WERI-Rb-1 (cell line): ENCODE results near the gene CHCHD1.
A peak's percentile ranks its signal among the peaks of the same experiment; 100 is the strongest.

Experiments
- DNase-seq: peaks from one replicate; pipeline ENCODE4 v3.0.0-alpha.2; 2020
- H3K27ac ChIP-seq: fragments of 250-450 bp; sonication (Bioruptor Pico); 2 replicates; pipeline ENCODE4 v1.5.1; 2020; ENCODE audit warnings: mild to moderate bottlenecking, moderate library complexity
- H3K27me3 ChIP-seq: fragments of 250-450 bp; sonication (Bioruptor Pico); 2 replicates; pipeline ENCODE4 v1.5.1; 2021; ENCODE audit warnings: mild to moderate bottlenecking, low read depth, moderate library complexity; ENCODE audit not compliant: insufficient read depth, severe bottlenecking
- H3K36me3 ChIP-seq: fragments of 250-450 bp; sonication (Bioruptor Pico); 2 replicates; pipeline ENCODE4 v1.5.1; 2020; ENCODE audit warnings: mild to moderate bottlenecking, moderate library complexity
- H3K4me3 ChIP-seq: 2 replicates; pipeline ENCODE4 v1.5.1; 2011; ENCODE audit warnings: low read depth, mild to moderate bottlenecking, control low read depth, low read length
- H3K9me3 ChIP-seq: fragments of 250-450 bp; sonication (Bioruptor Pico); 2 replicates; pipeline ENCODE4 v1.5.1; 2021; ENCODE audit warnings: mild to moderate bottlenecking, moderate library complexity; ENCODE audit not compliant: severe bottlenecking
- TF ChIP-seq, protein P1 (sequence below): IDR thresholded peaks from 2 replicates; pipeline ENCODE4 v1.5.1; 2011; ENCODE audit warnings: low read depth, mild to moderate bottlenecking, control low read depth, inconsistent platforms, low read length

Gene CHCHD1

DNA sequence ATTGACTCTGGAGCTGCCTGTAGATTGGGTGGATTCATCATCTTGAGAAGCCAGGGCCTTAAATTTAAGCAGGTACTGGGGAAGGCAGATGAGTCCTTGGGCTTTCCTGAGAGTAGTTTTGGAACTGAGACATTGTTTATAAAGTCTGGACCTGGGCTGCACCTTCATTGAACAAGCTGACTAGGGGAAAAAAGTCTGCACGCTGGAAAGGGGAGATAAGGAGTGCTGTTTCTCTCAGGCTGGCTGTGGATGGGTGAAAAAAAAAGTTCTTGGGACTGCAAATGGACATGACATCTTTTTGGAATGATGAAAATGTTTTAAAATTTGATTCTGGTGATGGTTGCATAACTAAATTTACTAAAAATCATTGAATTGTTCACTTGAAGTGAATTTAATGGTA, 25.7 kb upstream of the CHCHD1 start:
- H3K27me3 ChIP-seq, result no peaks in the 10 kb centered on the region
- H3K27ac ChIP-seq, result no peak overlapping the region
- no peaks in the 10 kb centered on the region for H3K9me3 ChIP-seq
- no peak for DNase-seq
- no peak overlapping the region for H3K4me3 ChIP-seq
- TF ChIP-seq, protein P1, sequence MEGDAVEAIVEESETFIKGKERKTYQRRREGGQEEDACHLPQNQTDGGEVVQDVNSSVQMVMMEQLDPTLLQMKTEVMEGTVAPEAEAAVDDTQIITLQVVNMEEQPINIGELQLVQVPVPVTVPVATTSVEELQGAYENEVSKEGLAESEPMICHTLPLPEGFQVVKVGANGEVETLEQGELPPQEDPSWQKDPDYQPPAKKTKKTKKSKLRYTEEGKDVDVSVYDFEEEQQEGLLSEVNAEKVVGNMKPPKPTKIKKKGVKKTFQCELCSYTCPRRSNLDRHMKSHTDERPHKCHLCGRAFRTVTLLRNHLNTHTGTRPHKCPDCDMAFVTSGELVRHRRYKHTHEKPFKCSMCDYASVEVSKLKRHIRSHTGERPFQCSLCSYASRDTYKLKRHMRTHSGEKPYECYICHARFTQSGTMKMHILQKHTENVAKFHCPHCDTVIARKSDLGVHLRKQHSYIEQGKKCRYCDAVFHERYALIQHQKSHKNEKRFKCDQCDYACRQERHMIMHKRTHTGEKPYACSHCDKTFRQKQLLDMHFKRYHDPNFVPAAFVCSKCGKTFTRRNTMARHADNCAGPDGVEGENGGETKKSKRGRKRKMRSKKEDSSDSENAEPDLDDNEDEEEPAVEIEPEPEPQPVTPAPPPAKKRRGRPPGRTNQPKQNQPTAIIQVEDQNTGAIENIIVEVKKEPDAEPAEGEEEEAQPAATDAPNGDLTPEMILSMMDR, result no peak
- peaks cover 50% of the 10 kb centered on the region for H3K36me3 ChIP-seq

DNA sequence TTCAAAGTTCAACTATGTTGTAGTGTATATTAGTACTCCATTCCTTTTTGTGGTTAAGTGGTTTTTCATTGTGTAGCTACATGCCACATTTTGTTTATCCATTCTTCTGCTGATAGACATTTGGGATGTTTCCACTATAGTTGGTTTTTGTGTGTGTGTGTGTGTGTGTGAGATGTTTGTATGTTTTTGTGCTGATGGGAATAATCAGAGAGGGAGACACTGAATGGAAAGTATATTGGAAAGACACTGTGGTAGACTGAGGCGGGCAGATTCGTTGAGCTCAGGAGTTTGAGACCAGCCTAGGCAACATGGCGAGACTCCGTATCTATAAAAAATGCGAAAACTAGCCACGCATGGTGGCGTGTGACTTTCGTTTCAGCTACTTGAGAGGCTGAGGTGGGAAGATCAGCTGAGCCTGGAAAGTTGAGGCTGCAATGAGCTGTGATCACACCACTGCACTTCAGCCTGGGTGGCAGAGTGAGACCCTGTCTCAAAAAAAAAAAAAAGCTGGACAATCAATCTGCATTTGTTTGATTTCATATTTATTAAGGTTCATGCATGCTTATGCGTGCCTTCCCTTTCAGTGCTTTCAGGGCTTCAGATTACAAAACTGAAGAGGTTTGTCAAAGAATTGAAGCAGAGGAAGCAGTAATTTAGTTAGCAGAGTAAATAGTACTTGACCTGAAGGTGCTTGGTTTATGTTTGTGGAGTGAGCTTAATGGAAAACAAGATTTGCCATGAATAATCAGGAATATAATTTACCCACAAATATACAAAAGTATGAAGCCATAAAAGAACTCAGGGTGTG, 22.9 kb upstream of the CHCHD1 start:
- H3K36me3 ChIP-seq, result peaks cover 50% of the 10 kb centered on the region
- no peak for DNase-seq

DNA sequence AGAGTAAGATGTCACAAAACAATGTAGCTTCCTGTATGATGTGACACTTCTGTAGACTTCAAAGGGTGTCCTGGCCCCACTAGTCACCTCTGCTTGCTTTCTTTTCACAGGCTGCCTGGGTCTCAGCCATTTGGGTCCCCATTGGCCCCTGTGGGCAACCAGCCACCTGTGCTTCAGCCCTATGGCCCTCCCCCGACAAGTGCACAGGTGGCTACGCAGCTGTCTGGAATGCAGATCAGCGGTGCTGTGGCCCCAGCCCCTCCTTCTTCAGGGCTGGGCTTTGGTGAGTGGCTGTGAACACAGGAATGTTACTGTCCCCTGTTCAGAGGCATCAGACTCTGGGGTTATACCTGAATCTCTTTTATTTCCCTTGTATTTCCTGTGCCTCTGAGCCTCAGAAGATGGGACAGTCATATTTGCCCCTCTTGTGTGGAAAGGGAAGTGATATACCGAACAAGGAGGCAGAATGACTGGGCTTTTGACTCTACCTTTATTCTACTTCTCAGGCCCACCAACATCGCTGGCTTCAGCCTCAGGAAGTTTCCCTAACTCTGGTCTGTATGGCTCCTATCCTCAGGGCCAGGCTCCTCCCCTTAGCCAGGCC, 22.2 kb upstream of the CHCHD1 start:
- peak; percentile 38 for DNase-seq
- no peak overlapping the region for H3K27ac ChIP-seq
- H3K36me3 ChIP-seq, result peaks cover 49% of the 10 kb centered on the region

More for the DNA sequence above, 22.9 kb upstream of the CHCHD1 start:
- no peak overlapping the region for H3K27ac ChIP-seq
- no peak overlapping the region for H3K4me3 ChIP-seq
- TF ChIP-seq, protein P1, result no peak
- no peaks in the 10 kb centered on the region for H3K27me3 ChIP-seq
- no peaks in the 10 kb centered on the region for H3K9me3 ChIP-seq

DNA sequence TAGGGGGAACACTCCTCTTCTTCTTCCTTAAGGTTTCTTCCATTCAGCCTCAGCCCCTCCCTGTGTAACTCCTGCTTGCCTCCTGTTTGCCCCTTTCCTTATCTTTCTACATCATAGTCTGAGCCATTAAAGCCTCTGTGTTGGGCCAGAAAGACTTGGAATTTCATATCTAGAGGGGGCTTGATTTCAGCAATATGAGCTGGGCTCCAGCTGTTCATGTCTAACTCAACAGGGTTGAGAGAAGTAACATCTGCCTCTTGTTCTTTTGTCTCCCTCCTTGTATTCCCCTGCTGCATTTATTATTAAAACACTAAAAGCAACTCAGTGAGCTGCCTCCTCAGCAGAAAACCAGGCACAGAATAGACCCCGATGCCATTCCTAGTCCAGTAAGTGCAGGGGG, 20.1 kb upstream of the CHCHD1 start:
- H3K4me3 ChIP-seq, result no peak overlapping the region
- no peak overlapping the region for H3K27ac ChIP-seq
- peaks cover 68% of the 10 kb centered on the region for H3K36me3 ChIP-seq
- no peaks in the 10 kb centered on the region for H3K27me3 ChIP-seq
- TF ChIP-seq, protein P1, result no peak
- H3K9me3 ChIP-seq, result no peaks in the 10 kb centered on the region
- no peak for DNase-seq

More for the DNA sequence above, 22.2 kb upstream of the CHCHD1 start:
- Histone ChIP-seq H3K27me3 (no peaks in the 10 kb centered on the region), H3K4me3 (no peak overlapping the region), H3K9me3 (no peaks in the 10 kb centered on the region)
- TF ChIP-seq, protein P1, result no peak

DNA sequence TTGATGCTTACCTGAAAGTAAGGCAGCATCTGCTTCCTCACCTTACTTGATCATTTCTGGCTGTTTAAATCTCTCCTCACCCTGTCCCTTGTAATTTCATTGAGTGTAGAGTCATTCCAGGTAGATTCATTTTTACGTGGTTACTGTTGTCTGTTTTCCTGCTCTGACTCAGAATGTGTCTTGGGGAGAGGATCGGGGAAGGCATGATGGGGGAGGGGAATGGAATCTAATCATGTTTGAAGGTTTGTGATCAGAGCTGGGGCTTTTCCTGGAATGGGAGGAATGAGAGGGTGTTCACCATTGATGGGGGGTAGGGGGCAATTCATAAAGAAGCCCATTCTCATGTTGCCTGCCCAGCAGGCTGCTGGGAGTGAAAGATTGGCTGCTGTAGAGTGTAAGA, 18.9 kb upstream of the CHCHD1 start:
- peaks cover 79% of the 10 kb centered on the region for H3K36me3 ChIP-seq
- no peak overlapping the region for H3K4me3 ChIP-seq
- H3K9me3 ChIP-seq, result no peaks in the 10 kb centered on the region
- H3K27ac ChIP-seq, result no peak overlapping the region
- H3K27me3 ChIP-seq, result no peaks in the 10 kb centered on the region
- DNase-seq, result no peak
- TF ChIP-seq, protein P1, result no peak
